HG02642 (cell line): Measurements from ENCODE around the gene WDR46.
A peak's percentile ranks its signal among the peaks of the same experiment; 100 is the strongest.

Experiments used
- ATAC-seq: cut with Tn5 transposase; IDR thresholded peaks from one replicate; pipeline ENCODE4 v1.9.1; 2021; ENCODE audit warnings: mild to moderate bottlenecking; ENCODE audit not compliant: unreplicated experiment, poor library complexity

WDR46 gene

GRCh38 chr6:33288921-33289783 is at the start of gene WDR46, which contains the start of gene PFDN6:
Gene WDR46 (minus strand): TSS chr6:33289239. CDS start chr6:33289170, 69 bp downstream.
Gene PFDN6 (plus strand): TSS chr6:33289601. CDS start chr6:33289857, 256 bp downstream.
- ATAC-seq, result peak; percentile 82

- no peak for ATAC-seq
Observed at GRCh38 chr6:33336495-33336894, 47.5 kb upstream of the WDR46 start.

GRCh38 chr6:33335916-33336315 is 46.9 kb upstream of the WDR46 start:
- ATAC-seq, result no peak

- ATAC-seq, result no peak
Observed at GRCh38 chr6:33333666-33334065, 44.6 kb upstream of the WDR46 start.

GRCh38 chr6:33330736-33331135 is 41.7 kb upstream of the WDR46 start:
- no peak for ATAC-seq

GRCh38 chr6:33329058-33329457 is 40.0 kb upstream of the WDR46 start:
- no peak for ATAC-seq

GRCh38 chr6:33324125-33324524 is 35.1 kb upstream of the WDR46 start:
- ATAC-seq, result no peak

- no peak for ATAC-seq
Observed at GRCh38 chr6:33323623-33323948, 34.5 kb upstream of the WDR46 start.

- ATAC-seq, result no peak
Observed at GRCh38 chr6:33321227-33321626, 32.2 kb upstream of the WDR46 start.

GRCh38 chr6:33320315-33321181 is 31.5 kb upstream of the WDR46 start:
- ATAC-seq, result no peak

GRCh38 chr6:33319939-33320314 is 30.9 kb upstream of the WDR46 start:
- ATAC-seq, result no peak

GRCh38 chr6:33318426-33319073 is 29.5 kb upstream of the WDR46 start:
- no peak for ATAC-seq

- ATAC-seq, result peak; percentile 57
Observed at GRCh38 chr6:33317669-33318425, 28.8 kb upstream of the WDR46 start, which contains the start of gene ZBTB22. Gene ZBTB22 (minus strand): TSS chr6:33317744. CDS start chr6:33316916, 828 bp downstream.

- ATAC-seq, result no peak
Observed at GRCh38 chr6:33317419-33317668, 28.3 kb upstream of the WDR46 start.

- no peak for ATAC-seq
Observed at GRCh38 chr6:33316603-33317418, 27.8 kb upstream of the WDR46 start.

- ATAC-seq, result no peak
Observed at GRCh38 chr6:33315793-33316602, 27.0 kb upstream of the WDR46 start.

GRCh38 chr6:33314943-33315792 is 26.1 kb upstream of the WDR46 start:
- no peak for ATAC-seq

- ATAC-seq, result no peak
Observed at GRCh38 chr6:33314515-33314942, 25.5 kb upstream of the WDR46 start.
